Stimulated activated CD8-positive, alpha-beta memory T cell treated with anti-CD3 and anti-CD28 coated beads, Interleukin-4, amount 100 ng/mL, for 4 hours (primary cell): ENCODE measurements around the gene FAM227B.
"Not testable (repeated sequence)": the region's sequence is repeated elsewhere in the genome, so short reads cannot be mapped to it uniquely, and the experiment has no call there.

Experiments
- DNase-seq, 2 donors: peaks; one replicate each; pipeline ENCODE4 v3.0.0-alpha.2; 2020; ENCODE audit warnings: low read depth in 2 of 2, low spot score in 1 of 2

The FAM227B gene

DNA sequence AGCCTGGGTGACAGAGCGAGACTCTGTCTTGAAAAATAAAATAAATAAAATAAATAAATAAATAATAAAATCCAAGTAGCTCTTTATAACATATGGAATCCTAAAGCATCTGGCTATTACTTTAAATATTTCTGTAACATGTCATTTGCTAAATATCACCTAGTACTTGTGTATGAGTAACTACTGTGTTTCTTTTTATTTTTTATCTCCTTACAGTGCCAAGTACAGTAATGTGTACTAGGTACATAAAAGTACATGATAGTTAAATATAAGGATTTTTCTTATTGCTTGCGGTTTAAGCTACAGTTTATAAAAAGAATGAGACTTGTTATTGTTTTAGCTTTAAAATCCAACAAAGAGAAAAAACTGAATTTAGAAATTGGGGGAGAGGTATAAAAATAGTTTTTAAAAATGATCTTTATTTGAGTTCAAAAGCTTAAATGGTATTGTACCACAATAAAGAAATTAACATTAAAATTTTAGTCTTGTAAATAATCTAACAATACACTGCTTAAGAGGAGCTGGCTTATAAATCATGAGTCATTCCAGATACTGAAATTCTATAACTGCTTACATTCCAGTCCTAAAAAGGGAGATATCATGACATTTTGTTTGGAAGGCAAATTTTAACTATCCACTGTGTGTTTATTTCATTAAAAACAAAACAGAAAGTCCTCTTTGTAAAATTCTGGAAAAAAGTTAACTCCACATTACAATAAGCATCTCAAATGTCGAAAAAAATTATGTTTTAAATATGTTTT is 124.4 kb downstream of the FAM227B start:
- no peak for DNase-seq

- DNase-seq = no peak
These were observed 125.8 kb downstream of the FAM227B start for GRCh38 chr15:49494842-49495241.

DNA sequence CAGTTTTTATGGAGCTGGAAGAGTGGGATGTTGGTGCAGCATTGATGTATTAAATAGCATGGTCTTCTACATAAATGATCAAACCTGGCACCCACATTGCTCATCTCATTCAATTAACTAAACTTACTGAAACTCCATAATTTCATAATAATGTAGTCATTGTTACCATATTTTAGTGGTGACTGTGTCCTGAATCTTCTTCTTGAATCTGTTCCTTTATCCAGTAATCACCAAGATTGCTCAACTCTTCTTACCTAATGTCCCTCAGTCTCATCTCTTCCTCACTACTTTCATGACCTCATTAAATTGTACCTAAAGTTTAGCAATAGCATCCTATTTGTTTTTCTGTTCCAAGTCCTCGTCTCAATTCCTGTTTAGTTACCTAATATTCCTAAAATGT is 127.8 kb downstream of the FAM227B start:
- no peak for DNase-seq

DNA sequence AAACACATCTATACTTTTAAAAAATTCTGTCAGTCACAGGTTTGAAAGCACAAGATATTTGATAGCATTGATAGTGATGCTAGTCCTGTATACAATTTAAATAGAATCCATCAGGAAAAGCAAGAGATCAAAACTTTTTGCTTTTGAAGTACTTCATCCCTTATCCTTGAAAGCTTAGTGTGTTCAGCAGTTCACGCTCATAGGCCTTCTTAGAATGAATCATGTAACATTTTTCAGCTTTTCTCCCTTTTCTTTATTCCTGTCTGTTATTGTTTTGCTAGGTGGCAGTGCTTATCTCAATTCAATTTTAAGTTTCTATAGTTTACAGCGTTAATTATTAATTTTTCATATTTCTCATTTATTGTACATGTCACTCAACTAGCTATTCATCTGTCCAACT is 128.5 kb downstream of the FAM227B start:
- no peak for DNase-seq

GRCh38 chr15:49490966-49491365 is 129.7 kb downstream of the FAM227B start:
- DNase-seq = no peak

DNA sequence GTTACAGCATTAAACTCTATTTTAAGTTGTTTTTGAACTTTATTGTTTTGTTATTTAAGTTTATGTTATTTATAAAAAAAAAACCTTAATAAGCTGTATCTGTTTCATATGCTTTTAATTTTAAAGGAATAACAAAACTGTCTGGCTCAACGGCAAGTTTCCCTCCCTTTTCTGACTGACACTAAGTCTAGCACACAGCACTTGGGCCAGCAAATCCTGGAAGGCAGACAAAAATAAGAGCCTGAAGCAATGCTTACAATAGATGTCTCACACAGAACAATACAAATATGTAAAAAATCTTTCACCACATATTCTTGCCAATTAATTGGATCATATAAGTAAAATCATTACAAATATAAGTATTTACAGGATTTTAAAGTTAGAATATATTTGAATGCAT is 135.2 kb downstream of the FAM227B start:
- not testable (repeated sequence) for DNase-seq

DNA sequence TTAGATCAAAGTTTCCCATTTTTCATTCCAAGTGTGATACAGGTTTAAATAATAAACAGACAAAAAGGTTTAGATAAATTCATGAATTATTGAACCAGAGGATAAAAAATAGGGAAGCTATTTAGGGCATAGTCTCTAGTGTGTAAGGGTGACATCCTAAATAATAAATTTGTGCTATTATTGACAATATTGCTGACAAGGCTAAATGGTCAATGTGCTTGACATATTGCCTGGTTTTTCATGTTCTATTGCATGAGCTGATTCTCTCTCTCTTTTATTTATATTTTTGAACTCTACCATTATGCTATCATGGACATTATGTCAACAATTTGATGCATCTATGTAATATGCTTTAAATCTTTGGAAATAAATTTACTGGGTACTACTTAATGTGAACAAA is 141.6 kb downstream of the FAM227B start:
- DNase-seq = not testable (repeated sequence)

GRCh38 chr15:49478021-49478420 is 142.6 kb downstream of the FAM227B start:
- not testable (repeated sequence) for DNase-seq

DNA sequence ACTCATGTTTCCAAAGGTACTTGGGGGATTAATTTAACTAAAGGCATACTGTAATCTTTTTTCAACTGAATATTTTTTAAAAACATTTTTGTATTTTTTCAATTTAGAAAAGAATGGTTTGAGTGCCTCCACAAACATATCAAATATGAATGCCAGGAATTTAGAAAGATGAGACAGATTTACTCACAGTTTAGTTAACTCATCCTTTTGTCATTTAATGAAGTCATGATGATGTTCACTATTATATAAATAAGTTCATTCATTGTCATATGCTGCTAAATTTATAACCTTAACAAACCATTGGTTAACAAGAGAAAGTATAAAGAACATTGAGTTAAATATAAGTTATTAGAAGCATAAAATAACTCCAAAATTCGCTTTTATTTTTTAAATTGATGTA is 147.6 kb downstream of the FAM227B start:
- DNase-seq = no peak

GRCh38 chr15:49472338-49472737 is 148.3 kb downstream of the FAM227B start:
- no peak for DNase-seq

DNA sequence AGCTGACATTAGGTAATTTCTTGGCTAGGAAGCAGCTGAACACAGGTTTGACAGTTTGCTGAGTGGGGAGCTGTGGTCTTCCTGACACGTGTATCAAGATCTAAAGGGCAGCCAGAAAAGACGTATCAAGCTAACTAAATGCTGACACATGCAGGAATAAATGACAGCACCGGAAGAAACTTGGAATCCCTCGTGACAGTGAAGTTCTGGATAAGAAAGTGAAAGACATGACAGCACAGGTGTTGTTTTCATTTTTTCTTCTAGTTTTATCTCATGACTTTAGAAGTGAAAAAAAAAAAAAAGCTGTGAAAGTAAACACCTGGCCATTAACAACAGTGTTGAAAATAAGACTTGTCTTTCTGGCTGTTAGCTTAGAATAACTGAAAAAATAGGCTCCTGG is 148.9 kb downstream of the FAM227B start:
- no peak for DNase-seq

- not testable (repeated sequence) for DNase-seq
These were observed 149.4 kb downstream of the FAM227B start for GRCh38 chr15:49471248-49471647.

DNA sequence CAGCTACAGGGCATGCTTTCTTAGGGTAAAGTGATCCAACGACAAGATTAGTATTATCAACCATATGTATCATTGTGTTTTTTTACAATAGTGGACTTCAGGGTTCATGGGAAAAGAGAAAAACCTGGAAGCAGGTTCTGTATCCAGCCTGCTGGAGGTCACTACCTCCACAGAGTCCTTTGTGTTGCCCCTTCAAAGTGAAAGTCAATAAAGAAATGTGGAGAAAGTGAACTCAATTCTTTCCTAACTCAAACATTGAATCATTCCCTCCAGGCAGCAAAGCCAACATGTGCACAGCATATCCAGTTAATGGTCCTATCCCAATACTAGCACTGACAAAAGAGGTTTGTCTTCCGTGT is 152.2 kb downstream of the FAM227B start:
- DNase-seq = no peak

- no peak for DNase-seq
These were observed 152.7 kb downstream of the FAM227B start for GRCh38 chr15:49467746-49468480.

GRCh38 chr15:49466119-49466518 is 154.5 kb downstream of the FAM227B start:
- DNase-seq = no peak

DNA sequence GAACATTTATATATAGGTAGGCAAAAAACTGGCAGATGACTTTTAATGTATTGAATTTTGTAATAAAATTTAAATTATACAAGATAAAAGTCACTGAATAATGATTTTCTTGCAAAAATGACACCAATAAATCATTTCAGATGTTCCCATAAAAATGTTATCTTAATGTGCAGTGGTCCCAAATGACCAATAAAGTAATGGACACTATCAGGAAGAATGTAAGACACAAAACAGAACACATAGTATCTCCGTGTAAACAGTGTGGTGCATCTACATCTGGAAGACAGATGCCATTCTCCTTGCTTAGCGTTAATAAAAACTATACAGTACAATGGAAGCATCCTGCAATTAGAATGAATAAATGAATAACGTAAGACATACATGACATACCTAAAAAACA is 156.1 kb downstream of the FAM227B start:
- DNase-seq = no peak

DNA sequence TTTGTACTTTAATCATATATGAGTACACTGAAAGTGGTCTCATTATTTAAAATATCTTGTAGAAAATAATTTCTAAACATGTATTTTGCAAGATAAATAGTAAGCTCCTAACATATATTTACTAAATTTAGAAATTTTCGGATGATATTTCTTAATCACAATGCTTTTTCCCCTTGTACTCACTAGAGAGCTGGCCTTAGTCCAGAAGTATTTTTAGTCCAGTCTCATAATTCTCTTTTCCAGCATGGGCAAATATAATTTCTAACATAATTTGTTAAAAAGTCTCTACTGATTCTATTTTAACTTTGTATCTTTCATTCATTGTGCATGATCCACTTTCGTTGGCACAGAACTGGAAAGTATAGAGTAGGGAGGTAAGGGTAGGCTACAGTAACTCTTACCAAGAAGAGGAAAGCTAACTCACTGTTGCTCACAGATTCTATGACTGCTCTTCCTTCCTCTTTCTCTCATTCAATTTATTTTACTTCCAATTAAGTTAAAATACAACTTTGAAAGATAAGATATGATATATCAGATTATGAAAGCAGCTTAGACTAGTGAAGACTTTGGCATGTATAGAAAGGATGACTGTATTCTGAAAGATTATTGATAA is 158.3 kb downstream of the FAM227B start:
- no peak for DNase-seq

- no peak for DNase-seq
These were observed 160.1 kb downstream of the FAM227B start for GRCh38 chr15:49460411-49460941.

DNA sequence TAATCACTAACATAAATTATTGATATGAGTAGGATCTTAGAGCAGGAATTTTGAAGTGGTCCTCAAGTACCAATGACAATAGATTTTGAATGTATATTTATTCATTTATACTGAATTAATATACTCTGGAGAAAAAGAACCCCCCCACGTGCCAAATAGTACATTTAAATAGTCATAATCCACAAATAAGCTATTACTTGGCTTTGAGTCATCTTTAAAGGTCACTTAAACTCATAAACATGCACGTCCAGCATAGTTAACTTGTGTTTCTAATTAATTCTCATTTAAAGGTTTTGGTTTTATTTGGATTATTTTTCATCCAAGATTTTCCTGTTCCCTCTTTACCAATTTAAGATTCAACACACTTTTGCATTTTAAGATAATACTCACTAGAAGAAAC is 162.5 kb downstream of the FAM227B start:
- DNase-seq = no peak

- DNase-seq = no peak
These were observed 164.5 kb downstream of the FAM227B start for GRCh38 chr15:49456166-49456565.

DNA sequence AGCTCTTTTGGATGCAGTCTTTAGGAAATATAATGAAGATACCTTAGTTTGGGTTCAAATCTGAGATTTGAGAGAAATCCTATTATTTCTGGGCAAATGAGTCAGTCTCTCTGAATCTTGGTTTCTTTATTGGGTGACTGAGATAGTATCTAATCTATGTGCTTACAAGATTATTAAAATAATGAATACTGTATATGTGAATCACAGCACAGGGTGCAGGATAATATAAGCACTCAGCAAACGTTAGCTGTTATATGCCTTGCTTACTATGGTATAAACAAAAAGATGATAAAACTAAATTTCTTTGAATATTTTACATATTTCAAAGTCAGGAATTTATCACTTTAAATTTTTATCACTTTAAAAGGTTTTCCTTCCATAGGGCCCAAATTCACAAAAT is 168.0 kb downstream of the FAM227B start:
- DNase-seq = no peak

DNA sequence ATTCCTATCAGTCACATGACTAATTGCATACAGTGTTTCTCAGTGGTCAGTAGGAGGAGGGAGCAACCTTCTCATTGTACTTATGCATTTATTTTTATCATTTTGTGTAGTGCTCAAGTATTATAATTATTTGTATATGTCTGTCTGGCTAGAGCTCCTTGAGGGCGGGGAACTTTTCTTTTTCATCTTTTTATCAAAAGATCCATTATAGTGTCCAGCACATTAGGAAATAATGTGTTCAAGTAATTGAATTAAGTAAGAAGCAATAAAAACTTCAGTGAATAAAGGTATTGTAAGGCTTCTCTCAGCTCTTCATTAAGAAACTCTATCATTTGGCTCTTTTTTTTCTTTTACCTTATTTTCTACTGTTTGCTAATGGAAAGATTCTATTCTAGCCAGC is 178.8 kb downstream of the FAM227B start:
- no peak for DNase-seq
